ENCODE measurements around the gene FABP1. TPM values are rescaled to one million over a fixed set of nuclear protein-coding genes. Genes with fewer than 3 reads are reported as not detected.

The FABP1 gene
- total RNA-seq, 1 donor from 2014 or later = not detected

GRCh38 chr2:88115825-88116518, 11.9 kb downstream of the FABP1 start:
- DNase-seq (ENCODE audit: low read depth) = no peak
- no peak for TF ChIP-seq CTCF (conservative IDR thresholded peaks at IDR 0.05; ENCODE audit: low read depth, low read length)
- no peak overlapping the region for H3K4me3 ChIP-seq (ENCODE audit: low read depth, low read length)

GRCh38 chr2:88114889-88115288, 13.0 kb downstream of the FABP1 start:
- no peak for TF ChIP-seq CTCF (conservative IDR thresholded peaks at IDR 0.05; ENCODE audit: low read depth, low read length)
- no peak for DNase-seq (ENCODE audit: low read depth)
- H3K4me3 ChIP-seq (ENCODE audit: low read depth, low read length) = no peak overlapping the region

- no peak for DNase-seq (ENCODE audit: low read depth)
- no peak overlapping the region for H3K4me3 ChIP-seq (ENCODE audit: low read depth, low read length)
- no peak for TF ChIP-seq CTCF (conservative IDR thresholded peaks at IDR 0.05; ENCODE audit: low read depth, low read length)
Measured at GRCh38 chr2:88113069-88113468, 14.8 kb downstream of the FABP1 start.

- H3K4me3 ChIP-seq (ENCODE audit: low read depth, low read length) = no peak overlapping the region
- no peak for DNase-seq (ENCODE audit: low read depth)
- TF ChIP-seq CTCF (conservative IDR thresholded peaks at IDR 0.05; ENCODE audit: low read depth, low read length) = no peak
Measured at GRCh38 chr2:88110830-88111229, 17.0 kb downstream of the FABP1 start.

GRCh38 chr2:88108796-88109195, 19.1 kb downstream of the FABP1 start:
- no peak for TF ChIP-seq CTCF (conservative IDR thresholded peaks at IDR 0.05; ENCODE audit: low read depth, low read length)
- no peak for DNase-seq (ENCODE audit: low read depth)
- H3K4me3 ChIP-seq (ENCODE audit: low read depth, low read length) = no peak overlapping the region

GRCh38 chr2:88100489-88100858, 27.4 kb downstream of the FABP1 start:
- no peak for TF ChIP-seq CTCF (conservative IDR thresholded peaks at IDR 0.05; ENCODE audit: low read depth, low read length)
- no peak overlapping the region for H3K4me3 ChIP-seq (ENCODE audit: low read depth, low read length)
- DNase-seq (ENCODE audit: low read depth) = no peak

GRCh38 chr2:88099798-88100488, 27.9 kb downstream of the FABP1 start:
- no peak overlapping the region for H3K4me3 ChIP-seq (ENCODE audit: low read depth, low read length)
- peak; percentile 84 for DNase-seq (ENCODE audit: low read depth)
- no peak for TF ChIP-seq CTCF (conservative IDR thresholded peaks at IDR 0.05; ENCODE audit: low read depth, low read length)
